Calu3 (cell line): ENCODE measurements around the gene HDAC8. TPM values are rescaled to one million over a fixed set of nuclear protein-coding genes. Genes with fewer than 3 reads are reported as not detected.

Experiments used
- BruUV-seq: library from RNA; stranded (reverse); fragments of 400-500 nt; replicated peaks from 2 replicates; lab custom pipeline; 2021; lab: Mats Ljungman, UMichigan
- CTCF ChIA-PET: fragments of 300-600 bp; sonication (Branson Sonifier 250); formaldehyde crosslinking; loops from one replicate; lab custom pipeline; 2022; ENCODE audit warnings: antibody characterized with exemption; lab: Charles Lee
- DNase-seq: peaks from one replicate; pipeline ENCODE4 v3.0.0; 2022
- H3K27ac Mint-ChIP-seq: one replicate; pipeline ENCODE4 v1.8.0; 2022; ENCODE audit warnings: mixed read lengths; ENCODE audit not compliant: unreplicated experiment
- H3K27me3 Mint-ChIP-seq: one replicate; pipeline ENCODE4 v1.8.0; 2022; ENCODE audit warnings: mixed read lengths; ENCODE audit not compliant: unreplicated experiment
- H3K36me3 Mint-ChIP-seq: one replicate; pipeline ENCODE4 v1.8.0; 2022; ENCODE audit warnings: mild to moderate bottlenecking, moderate library complexity, mixed read lengths; ENCODE audit not compliant: insufficient read depth, unreplicated experiment
- H3K4me1 Mint-ChIP-seq: one replicate; pipeline ENCODE4 v1.8.0; 2022; ENCODE audit warnings: mild to moderate bottlenecking, low read depth, mixed read lengths; ENCODE audit not compliant: unreplicated experiment
- H3K4me3 Mint-ChIP-seq: one replicate; pipeline ENCODE4 v1.8.0; 2022; ENCODE audit warnings: mild to moderate bottlenecking, low read depth, moderate library complexity, mixed read lengths; ENCODE audit not compliant: unreplicated experiment
- H3K9me3 Mint-ChIP-seq: one replicate; pipeline ENCODE4 v1.8.0; 2022; ENCODE audit warnings: low read depth, mixed read lengths; ENCODE audit not compliant: unreplicated experiment
- intact Hi-C: fragments of 100-400 bp; cut with micrococcal nuclease; formaldehyde crosslinking; loops from one replicate; pipeline ENCODE4 v1.10.0; 2022; ENCODE audit not compliant: unreplicated experiment
- total RNA-seq: library from RNA; stranded (reverse); gene quantifications from 2 replicates; pipeline ENCODE4 v1.2.3, GENCODE V29; 2022
- TF ChIP-seq, protein P1 (sequence below): fragments of 200-600 bp; IDR thresholded peaks from one replicate; pipeline ENCODE4 v1.8.0; 2022; ENCODE audit warnings: antibody characterized with exemption; ENCODE audit not compliant: unreplicated experiment

Gene HDAC8
- total RNA-seq, 1 experiment from 2014 or later = 52.5 TPM

DNA sequence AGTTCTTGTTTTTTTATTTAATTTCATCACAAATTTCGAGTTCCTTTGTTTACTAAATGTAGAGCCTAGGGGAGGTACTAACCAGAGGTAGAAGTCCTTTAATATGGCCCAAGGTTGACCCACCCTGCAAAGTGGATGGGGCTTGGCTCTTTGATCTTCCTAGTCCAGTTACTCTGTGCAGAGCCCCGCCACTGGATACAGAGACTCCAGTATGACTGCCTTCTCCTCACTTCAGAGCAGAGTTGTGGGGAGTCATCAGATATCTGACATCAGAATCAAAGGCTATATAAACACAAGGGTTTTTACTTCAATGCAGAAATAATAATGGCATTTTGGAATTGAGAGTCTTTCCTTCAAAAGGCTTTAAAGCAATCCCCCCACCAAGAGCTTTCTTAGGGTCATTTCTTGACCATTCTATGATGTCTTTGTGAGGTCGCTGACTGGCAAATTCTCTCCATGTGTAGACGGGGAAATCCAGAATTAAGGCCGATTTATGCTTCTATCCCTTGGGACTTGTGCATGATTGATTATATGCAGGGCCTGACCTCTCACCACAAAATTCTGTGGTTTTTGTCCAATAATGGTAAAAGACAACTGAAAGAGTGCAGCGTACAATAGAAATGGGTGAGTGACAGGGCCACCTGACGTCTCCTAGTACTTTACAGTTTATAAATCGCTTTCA lies 178.7 kb downstream of the HDAC8 start:
- DNase-seq = no peak
- CTCF ChIA-PET = no interaction called here
- Mint-ChIP-seq H3K9me3 (no peaks in the 10 kb centered on the region), H3K36me3 (no peaks in the 10 kb centered on the region), H3K4me3 (no peak overlapping the region), H3K4me1 (peaks cover 7% of the 10 kb centered on the region), H3K27me3 (no peaks in the 10 kb centered on the region), H3K27ac (no peak overlapping the region)
- no TSS peak for BruUV-seq
- intact Hi-C loops = no loop called here
- TF ChIP-seq, protein P1, sequence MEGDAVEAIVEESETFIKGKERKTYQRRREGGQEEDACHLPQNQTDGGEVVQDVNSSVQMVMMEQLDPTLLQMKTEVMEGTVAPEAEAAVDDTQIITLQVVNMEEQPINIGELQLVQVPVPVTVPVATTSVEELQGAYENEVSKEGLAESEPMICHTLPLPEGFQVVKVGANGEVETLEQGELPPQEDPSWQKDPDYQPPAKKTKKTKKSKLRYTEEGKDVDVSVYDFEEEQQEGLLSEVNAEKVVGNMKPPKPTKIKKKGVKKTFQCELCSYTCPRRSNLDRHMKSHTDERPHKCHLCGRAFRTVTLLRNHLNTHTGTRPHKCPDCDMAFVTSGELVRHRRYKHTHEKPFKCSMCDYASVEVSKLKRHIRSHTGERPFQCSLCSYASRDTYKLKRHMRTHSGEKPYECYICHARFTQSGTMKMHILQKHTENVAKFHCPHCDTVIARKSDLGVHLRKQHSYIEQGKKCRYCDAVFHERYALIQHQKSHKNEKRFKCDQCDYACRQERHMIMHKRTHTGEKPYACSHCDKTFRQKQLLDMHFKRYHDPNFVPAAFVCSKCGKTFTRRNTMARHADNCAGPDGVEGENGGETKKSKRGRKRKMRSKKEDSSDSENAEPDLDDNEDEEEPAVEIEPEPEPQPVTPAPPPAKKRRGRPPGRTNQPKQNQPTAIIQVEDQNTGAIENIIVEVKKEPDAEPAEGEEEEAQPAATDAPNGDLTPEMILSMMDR = no peak

DNA sequence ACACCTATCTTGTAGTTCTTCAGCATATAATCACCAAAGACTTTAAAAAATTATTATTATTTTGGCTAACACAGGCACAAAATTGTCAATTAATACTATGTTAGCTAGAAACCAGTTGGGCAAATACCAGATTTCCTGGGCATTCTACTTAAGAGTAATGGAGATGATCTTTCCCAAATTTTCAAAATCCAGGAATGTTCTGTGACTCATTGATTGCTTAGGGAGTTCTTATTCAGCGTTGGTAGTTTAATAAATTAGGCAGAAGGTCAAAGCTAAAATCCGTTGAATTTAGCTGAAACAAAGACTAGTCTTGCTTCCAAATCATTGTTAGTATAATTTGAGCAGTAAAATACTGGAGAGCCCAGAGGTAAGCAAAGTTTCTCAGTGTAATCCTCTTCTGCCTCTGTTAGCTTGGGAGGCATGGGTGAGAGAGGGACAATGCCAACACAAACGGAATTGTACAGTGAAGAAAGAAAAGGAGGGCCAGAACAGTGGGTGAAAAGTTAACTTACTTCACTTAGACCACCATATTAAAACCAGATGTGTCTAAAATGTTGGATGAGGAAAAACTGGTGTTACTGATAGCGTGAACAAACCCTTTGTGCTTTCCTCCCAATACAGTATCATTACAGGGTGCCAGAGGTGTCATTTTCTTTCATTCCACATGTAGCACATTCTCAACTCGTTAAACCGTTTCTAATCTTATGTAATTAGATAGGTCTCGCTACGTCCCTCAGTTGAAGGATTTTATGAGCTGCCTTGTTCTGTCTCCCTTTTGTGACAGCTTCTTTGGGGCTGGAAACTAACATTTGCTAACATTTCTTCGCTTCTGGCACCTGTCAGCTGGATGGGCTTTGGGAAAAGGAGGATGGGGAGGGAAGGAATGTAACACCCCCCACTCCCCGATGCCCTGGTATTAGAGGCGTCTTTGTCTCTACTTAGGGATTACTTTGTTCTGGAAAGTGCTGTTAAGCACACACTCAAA lies 179.5 kb downstream of the HDAC8 start:
- intact Hi-C loops = no loop called here
- DNase-seq = no peak
- no TSS peak for BruUV-seq
- H3K27me3 Mint-ChIP-seq = no peaks in the 10 kb centered on the region
- no peak overlapping the region for H3K4me3 Mint-ChIP-seq
- H3K4me1 Mint-ChIP-seq = peaks cover 7% of the 10 kb centered on the region
- no peaks in the 10 kb centered on the region for H3K9me3 Mint-ChIP-seq
- no peak overlapping the region for H3K27ac Mint-ChIP-seq
- TF ChIP-seq, protein P1 = no peak
- H3K36me3 Mint-ChIP-seq = no peaks in the 10 kb centered on the region
- CTCF ChIA-PET = no interaction called here

DNA sequence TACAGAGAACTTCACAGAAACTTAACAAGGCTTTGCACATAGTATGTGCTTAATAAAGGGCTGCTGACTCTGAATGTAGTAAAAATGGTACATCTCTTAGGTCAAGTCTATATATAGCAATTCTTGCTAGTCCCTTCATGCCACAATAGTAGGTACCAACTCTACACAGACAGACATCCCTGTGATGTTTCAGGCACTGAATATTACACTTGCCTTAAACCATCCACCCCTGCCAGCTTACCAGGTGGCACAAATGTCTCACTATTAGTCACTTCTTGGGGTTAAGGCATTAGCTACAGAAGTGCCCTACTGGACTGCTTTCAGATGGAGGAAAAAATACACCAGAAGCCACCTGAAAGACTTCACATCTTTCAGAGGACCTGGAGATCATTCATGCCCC lies 180.6 kb downstream of the HDAC8 start:
- H3K36me3 Mint-ChIP-seq = no peaks in the 10 kb centered on the region
- no peak overlapping the region for H3K4me3 Mint-ChIP-seq
- intact Hi-C loops = no loop called here
- no peaks in the 10 kb centered on the region for H3K9me3 Mint-ChIP-seq
- no peak for DNase-seq
- BruUV-seq = no TSS peak
- no peak overlapping the region for H3K27ac Mint-ChIP-seq
- no peaks in the 10 kb centered on the region for H3K27me3 Mint-ChIP-seq
- TF ChIP-seq, protein P1 = no peak
- CTCF ChIA-PET = no interaction called here
- peaks cover 7% of the 10 kb centered on the region for H3K4me1 Mint-ChIP-seq

DNA sequence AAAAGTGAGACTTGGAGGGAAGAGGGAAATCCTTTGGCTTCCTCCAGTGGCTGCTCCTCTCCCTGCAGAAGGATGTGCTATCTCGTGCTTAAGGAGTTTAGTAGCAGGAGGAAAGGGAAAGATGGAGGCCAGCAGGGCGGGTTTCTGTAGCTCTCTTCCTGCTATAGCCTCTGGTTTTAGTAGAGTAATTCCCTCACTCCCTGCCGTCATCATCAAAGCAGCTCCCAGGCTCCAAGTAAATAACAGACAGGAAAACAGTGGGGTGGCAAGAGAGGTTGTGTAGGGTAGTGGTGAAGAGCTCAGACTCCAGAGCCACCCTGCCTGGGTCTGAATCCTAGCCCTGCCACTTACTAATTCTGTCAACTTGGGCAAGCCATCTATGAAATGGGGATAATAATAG lies 185.4 kb downstream of the HDAC8 start:
- no peak for DNase-seq
- H3K4me3 Mint-ChIP-seq = no peak overlapping the region
- TF ChIP-seq, protein P1 = no peak
- H3K9me3 Mint-ChIP-seq = no peaks in the 10 kb centered on the region
- no peaks in the 10 kb centered on the region for H3K36me3 Mint-ChIP-seq
- CTCF ChIA-PET = no interaction called here
- H3K27me3 Mint-ChIP-seq = no peaks in the 10 kb centered on the region
- peaks cover 11% of the 10 kb centered on the region for H3K4me1 Mint-ChIP-seq
- no TSS peak for BruUV-seq
- intact Hi-C loops = no loop called here
- H3K27ac Mint-ChIP-seq = no peak overlapping the region
